ENCODE data around the gene SLX4IP.

- TF ChIP-seq CTCF (IDR thresholded peaks at IDR 0.05) (no peak), EZH2 (IDR thresholded peaks at IDR 0.05; ENCODE audit: borderline replicate concordance, insufficient read depth, low read depth, low read length, poor library complexity, severe bottlenecking) (no peak)
Measured at GRCh38 chr20:10576411-10577090, 141.4 kb downstream of the SLX4IP start.

Measured in B cell (primary cell).